ENCODE results near the gene NAALADL2.
"Not testable (repeated sequence)": the region's sequence is repeated elsewhere in the genome, so short reads cannot be mapped to it uniquely, and the experiment has no call there.

The NAALADL2 gene

DNA sequence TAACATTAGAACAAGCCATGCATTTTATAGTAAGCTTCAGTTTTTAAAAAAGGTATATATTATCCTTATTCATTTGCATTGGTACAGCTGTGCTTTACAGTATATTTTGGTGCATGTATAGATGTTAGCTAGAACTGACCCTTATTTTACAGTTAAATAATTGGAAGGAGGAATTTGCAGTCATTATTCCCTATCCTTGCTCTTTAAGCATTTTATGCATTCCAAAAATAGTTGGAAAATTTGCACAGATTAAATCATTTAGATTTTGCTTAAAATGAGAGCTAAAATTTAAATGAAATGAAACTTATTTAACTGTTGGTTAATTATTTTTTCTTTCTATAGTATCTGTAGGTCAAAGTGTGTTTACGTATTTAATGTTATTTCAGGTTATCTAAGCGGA, 667.1 kb downstream of the NAALADL2 start:
- no peak for DNase-seq

DNA sequence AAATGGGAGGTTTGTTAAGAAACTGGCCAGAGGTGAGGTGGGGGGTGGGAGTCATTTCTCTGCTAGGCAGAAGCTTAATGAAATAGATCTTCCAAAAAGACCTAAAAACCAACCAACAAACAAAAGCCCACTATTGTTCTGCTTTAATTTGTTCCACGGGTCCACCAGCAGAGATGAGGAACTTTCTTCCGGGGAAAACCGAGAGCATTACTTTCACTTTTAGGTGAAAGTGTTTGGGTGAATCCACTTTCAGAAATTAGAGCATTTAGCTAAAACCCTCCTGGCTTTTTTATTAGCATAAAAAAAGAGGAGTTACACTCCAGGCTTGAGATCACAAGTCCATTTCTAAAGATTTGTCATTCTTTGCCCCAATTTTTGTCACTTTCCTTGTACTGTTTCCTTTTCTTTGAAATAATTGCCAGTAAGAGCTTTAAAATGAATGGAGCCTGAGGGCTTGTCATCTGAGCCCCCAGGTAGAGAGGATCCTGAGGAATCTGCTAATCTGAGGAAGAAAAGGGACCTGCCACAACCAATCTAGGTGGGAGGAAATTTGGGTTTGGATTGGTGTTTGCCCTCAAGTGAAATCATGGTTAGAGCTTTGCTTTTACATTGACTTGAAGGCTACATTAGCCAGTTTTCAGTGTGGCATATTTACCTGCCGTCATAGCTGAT, 667.6 kb downstream of the NAALADL2 start:
- DNase-seq: no peak

DNA sequence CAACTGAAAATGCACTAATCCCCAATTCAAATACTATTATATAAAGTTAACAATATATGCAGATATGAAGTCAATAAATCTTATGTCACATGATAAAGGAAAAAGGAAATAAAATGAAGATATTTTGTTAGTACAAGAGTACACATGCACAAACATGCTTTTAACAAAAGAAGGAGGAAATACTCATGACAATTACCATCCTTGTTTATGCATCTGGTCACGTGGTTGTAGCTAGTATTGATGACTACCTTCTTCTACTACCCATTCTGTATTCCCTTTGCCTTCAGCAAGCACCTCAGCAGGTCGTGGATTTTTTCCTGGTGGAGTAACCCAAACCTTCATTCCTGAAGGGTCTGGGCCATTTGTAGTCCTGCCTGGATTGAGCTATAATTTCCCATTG, 669.6 kb downstream of the NAALADL2 start:
- not testable (repeated sequence) for DNase-seq

DNA sequence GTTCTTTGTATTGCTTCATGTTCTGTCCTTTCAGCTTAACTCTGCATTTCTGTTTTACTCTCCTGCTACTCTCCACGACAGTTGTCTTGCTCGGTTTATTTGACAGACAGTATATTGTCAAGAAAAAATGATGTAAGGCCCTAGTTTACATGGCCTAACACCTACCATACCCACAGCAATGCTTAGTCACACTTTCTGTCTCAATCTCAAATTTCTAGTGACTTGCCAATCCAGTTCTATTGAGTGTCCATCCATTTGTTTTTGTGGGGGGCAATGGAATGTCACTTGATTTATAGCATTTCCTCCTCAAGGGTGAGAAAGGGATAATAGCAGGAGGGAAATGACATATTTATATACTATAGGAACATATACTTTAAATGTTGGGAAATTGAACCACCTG, 676.2 kb downstream of the NAALADL2 start:
- DNase-seq: no peak

DNA sequence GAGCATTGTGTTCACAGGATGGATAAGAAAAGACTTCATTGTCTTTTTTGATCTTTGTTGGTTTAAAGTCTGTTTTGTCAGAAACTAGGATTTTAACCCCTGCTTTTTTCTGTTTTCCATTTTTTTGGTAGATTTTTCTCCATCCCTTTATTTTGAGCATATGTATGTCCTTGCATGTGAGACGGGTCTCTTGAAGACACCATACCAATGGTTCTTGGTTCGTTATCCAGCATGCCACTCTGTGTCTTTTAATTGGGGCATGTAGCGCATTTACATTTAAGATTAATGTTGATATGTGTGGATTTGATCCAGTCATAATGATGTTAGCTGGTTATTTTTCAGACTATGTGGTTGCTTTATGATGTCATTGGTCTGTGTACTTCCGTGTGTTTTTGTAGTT, 687.0 kb downstream of the NAALADL2 start:
- DNase-seq: no peak

DNA sequence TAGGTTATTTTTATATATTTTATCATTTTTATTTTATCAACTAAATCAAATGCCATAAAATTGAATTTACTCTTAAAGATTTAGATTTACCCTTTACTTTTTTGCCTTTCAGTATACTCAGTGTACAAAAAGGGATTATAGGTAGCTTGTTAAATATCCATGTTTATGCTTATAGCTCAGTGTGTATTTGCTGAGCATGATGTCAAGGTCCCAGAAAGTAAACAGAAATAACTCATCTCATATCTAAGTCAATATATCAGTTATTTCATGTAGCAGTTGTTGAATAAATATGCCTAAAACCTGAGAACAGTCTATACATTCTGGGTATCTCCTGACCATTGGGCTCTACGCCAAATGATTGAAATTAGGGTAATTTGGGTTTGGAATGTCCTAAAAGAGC, 693.8 kb downstream of the NAALADL2 start:
- DNase-seq: no peak

DNA sequence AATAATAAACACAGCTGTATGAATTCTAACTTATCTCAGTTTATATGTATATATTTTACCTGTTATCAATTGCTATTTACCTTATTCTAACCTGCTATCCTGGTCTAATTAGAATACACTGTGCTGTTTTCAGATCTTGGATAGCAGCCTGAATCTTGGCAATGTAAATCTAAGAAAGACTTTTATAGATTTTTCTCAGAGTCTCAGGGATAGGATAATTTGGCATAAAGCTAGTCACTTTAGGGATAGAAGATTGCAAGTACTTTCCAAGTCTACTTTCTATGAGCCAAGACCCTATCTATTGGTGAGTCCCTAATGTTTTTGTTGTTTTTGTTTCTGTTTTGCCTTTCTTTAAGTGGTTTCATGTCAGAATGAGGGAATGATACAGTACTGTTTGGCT, 695.7 kb downstream of the NAALADL2 start:
- no peak for DNase-seq

DNA sequence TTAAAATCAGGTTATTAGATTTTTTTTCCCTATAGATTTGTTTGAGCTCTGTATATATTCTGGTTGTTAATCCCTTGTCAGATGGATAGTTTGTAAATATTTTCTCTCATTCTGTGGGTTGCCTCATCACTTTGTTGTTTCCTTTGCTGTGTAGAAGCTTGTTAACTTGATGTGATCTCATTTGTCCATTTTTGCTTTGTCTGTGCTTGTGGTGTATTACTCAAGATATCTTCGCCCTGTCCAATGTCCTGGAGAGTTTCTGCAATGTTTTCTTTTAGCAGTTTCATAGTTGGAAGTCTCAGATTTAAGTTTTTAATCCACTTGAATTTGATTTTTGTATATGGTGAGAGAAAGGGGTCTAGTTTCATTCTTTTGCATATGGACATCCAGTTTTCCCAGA, 699.1 kb downstream of the NAALADL2 start:
- no peak for DNase-seq

DNA sequence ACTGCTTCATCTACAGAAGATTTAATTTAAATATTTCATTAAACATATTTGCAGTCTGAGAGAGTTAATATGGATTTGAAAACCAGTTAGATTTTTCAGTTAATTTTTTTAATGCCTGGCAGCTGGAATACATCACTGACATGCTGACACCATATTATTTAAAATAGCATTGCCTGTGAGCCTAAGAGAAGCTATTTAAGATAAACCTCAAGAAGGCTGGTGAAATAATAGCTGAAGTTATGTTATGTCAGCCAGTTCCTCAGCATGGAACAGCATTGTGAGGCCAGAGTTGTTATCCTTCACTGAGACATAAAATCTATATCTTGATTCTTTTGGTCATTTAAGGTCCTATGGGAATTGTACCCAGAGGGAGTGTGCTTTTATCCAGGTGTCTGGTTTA, 705.2 kb downstream of the NAALADL2 start:
- DNase-seq: no peak

DNA sequence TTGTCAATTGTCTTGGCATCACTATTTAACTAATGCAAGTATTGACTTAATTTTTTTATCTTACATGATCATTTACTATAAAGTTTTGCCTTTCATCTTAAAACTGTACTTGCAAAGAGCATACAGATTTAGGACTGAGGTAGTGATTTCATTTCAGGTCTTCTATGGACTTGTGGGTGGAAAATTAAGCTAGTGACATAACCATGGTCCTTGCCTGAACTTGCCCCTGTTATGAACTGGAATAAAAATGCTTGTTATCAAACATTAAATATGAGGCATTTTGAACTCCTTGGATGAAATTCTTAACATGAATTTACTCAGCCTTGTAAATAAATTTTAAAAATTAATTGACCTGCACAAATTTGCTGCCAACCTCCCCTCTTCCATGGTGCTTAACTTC, 712.0 kb downstream of the NAALADL2 start:
- DNase-seq: no peak

DNA sequence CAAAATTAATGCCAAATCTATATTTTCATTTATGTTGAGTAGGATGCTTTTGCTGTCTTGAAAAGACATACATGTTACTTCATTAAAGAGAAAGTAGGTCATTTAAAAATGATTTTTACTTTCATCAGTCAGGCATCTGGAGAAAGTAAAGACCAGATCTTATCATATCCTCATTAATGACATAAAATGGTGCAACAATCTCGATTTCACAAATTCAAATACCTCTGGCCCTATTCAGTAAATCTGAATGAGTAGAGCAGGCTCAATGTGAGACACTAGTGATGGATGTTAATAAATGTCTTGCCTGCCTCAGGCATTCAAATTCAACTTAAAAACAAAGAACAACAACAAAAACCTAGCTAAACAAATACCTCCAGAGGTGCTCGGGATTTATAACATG, 714.1 kb downstream of the NAALADL2 start:
- no peak for DNase-seq

DNA sequence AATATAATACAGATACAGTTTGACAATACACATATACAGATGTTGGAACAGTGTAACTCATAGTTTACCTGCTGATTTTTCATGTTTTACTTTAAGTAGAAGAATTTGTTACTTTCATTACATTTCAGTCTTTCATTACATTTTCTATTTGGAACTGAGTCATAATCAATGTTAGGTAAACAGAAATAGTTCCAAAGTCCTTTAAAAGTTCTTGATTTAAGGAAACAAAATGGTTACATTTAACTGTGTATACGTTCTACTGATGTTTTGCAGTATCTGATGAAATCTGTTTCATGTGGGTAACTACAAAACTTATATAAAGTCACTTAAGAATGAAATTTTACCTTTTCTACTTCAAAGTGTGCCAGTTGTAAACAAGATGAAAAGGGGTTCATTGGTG, 721.2 kb downstream of the NAALADL2 start:
- DNase-seq: no peak

DNA sequence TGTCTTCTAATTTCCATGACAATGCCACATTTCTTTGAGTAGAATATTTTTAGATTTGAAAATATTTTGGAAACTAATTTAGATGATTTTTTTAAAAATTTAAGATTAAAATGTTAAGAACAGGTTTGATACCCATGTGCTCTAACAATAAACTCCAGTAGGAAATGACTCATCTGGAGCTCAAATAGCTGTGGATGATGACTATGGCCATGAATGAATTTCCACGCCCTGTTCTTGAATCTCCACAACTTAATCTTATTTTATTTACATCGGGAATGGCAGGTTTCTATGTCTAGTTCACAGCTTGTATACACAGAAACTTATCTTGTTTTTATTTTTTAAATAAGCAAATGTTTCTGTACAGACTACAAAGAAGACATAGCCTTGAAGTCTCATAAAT, 726.8 kb downstream of the NAALADL2 start:
- no peak for DNase-seq

DNA sequence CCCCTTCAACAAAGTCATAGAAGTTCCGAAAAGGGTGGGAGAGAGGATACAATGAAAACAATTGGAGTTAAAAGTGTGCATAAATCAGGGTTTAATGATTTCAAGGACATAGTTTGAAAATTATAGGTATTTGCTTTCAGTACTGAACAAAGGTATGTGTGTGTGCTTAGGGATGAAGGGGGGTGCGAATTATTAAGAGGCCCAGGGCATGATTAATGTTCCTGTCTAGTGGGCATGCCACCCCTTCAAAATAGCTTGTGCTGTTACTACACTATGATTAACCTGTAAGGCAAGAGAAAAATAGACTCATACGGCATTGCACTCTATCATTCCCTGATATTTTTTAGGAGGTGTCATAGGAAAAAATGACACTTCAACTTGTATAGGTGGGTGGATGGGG, 731.6 kb downstream of the NAALADL2 start:
- DNase-seq: no peak

DNA sequence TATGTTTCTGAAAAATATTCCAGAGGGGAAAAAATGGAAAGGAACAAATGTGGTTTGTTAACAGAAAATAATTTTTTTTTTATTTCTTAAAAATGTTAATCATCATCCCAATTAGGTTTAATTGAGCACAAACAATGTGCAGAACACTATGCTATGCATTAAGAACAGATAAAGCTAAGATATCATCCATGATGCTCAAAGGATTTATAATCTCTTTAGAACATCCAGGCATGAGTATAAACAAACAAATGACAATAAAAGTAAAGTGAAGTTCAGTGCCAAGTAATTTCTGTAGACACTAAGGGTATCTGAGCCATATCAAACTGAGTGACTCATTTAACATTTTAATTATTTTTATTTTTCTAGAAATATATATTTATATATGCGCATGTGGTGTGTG, 732.2 kb downstream of the NAALADL2 start:
- no peak for DNase-seq

DNA sequence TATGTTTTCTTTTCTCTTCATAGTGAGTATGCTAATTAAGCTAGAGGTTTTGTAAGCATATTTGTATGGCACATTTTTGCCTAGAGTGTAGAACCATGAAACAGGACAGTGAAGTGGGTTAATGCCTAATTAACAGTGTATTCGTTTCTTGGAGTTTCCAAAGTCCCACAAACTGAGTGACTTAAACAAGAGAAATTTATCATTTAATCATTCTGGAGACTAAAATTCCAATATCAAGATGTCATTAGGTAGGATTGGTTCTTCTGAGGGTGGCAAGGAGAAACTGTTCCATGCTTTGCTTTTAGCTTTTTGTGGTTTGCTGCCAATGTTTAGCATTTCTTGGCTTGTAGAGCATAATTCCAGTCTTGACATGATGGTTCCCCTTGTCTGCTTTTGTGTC, 734.2 kb downstream of the NAALADL2 start:
- DNase-seq: no peak

DNA sequence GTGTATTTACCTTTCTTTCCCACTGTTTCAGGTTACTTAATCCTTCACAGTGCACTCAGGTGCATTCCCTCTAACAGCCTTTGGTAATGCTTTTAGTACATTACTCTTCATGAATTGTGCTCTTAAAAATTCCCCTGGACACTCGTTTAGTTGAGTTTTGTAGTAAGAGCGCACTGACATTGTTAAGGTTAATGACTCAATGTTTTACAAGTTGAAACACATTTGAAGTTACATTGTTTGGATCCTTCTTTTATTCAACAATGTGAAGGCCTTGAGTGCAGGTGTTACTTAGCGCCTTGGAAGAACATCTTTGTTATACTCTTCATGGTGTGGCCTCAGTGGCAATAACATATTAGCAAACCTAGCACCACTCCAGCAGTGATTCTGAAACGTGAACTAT, 739.6 kb downstream of the NAALADL2 start:
- DNase-seq: no peak

DNA sequence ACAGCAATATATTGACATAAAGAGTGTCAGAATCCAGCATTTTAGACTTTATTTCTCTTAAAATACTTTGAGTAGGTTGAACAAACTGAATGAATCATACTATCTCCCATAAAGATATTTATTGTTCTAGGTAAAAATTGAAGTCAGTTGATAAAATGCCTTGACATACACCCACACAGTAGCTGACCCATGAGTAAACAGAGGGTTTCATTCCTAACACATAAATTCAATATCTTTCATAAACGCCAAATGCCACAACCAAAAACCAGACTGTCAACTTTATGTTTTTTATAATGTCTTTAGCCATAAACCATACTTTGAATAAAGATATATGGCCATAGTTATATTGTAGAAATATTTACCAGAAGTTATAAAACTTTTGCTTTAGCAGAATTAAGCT, 742.4 kb downstream of the NAALADL2 start:
- DNase-seq: no peak

DNA sequence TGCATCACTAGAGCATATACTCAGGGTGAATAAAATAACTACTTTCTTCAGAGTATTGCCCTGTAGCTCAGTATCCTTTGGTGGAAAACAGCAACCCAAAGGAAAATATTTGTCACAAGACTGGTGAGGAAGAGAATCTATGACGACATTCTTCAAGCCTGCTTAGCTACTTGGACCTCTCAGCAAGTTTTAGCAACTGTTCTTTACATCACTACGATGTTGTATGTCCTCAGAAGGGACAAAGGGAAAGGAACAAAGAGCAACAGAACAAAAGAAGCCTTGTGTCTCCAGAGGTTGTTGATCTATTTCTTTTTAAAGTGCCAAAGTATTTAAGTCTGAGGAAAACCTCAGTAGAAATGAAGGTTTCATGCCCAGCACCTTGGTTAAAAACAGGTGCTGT, 746.7 kb downstream of the NAALADL2 start:
- no peak for DNase-seq

DNA sequence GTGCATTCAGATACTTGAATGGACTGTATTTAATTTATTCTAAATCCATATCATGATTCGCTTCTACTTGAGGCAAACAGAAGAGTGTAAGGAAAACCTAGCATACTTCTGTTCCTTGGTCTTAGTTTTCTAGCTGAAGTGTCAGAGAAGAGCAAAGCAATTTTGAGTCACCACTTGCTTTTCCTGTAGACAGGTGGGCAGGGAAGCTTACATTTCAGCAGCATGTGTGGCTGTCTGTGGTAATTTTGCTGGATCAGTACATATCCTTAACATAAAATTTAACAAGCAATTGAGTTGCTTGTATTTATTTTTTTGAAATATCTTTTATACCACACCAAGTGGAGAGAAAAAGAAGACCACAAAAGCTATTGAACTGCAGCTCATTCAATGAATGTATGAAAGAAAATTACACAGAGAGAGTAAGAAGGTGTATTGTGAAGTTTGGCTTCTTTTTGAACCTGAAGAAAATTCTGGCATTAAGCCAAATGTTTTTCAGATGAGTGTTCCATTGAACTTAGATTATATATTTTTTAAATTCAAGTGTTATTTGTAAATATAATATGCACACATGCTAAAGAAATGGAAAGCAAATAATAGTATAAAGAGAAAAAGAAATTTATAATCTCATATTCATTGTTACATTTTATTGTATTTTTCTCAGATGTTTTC, 747.6 kb downstream of the NAALADL2 start:
- no peak for DNase-seq

DNA sequence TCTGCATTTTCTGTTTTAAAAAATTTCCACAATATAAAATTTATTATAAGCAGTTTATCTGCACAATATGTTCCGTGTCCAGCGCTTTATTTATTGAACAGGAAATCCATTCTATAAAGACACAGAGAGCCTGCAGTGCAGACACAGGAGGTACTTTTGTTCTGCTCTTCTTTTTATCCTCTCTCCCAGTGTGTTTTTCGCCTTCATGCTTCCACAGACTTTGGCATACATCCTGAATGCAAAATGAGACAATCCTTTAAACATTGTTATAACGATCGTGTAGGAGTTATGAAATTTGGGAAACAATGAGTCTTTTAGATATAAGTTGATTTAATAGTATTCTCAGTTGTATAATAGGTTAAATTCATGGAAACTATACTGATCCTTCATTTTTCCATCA, 749.2 kb downstream of the NAALADL2 start:
- no peak for DNase-seq

DNA sequence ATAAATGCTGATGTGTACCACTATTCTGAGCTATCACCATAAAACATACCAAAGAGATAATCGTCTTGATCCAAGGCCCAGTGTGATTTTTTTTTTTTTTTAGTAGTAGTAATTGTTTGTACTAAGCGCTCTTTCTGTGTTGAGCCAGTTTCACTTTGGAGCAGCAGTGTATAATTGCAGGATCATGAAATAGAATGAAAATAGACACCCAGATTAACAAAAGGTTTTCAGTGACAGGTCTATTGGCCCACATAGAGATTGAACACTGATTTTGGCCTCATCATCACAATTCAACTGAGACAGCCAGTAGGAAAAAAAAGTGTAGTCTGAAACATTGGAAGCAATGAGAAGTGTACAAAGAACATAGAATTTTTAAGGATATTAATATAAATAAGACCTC, 749.8 kb downstream of the NAALADL2 start:
- no peak for DNase-seq

DNA sequence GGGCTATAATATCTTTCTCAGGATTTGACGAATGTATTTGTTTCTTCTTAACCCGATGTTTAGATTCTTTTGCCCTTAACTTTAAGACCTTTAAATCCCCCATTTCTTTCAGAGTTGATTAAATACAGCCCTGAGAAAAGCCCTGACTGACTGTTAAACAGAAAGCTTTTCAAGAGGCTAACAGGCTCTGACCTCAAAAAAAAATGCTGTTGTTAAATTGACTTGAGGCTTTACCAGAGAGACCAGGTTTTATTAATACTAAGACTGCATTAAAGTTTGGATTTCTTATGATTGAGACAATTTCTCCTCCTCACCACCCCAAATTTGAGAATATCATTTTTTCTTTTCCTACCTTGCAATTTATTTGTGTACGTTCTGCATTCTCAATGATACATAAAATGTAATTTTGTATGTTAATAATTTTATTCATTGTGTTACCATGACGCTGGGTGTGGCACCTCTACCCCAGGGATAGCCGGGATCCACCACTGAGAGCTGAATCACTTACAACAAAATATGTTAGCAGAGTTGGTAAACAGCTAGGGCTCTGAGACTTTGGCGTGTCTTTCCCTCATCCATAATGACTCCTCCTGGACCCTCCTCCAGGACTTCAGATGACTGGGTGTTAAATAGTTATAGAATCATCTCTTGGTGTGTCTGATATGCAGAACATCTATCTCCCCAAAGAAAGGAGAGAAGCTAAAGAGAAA, 753.5 kb downstream of the NAALADL2 start:
- no peak for DNase-seq

DNA sequence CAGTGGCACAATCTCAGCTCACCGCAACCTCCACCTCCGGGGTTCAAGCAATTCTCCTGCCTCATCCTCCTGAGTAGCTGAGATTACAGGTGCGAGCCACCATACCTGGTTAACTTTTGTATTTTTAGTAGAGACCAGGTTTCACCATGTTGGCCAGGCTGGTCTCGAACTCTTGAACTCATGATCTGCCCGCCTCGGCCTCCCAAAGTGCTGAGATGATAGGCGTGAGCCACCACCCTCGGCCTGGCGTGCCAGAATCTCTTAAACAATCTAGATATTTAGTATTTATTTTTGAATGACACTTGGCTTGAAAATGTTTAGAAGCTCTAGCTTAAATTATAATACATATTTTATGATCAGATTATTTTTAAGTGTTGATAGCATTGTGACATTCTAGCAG, 755.0 kb downstream of the NAALADL2 start:
- not testable (repeated sequence) for DNase-seq

Data from femur (tissue), 1 donor.